G401 (cell line): ENCODE measurements around the gene PASK. TPM values are rescaled to one million over a fixed set of nuclear protein-coding genes. Genes with fewer than 3 reads are reported as not detected.

ENCODE experiments used
- DNase-seq: peaks from one replicate; pipeline ENCODE4 v3.0.0-alpha.2; 2015; ENCODE audit warnings: low spot score
- in situ Hi-C: cut with HindIII; loops from 2 replicates; pipeline ENCODE4 v1.10.0; 2016; ENCODE audit warnings: low sequenced_read_pairs, mixed read lengths
- total RNA-seq: library from RNA; depleted of rRNA; stranded (reverse); fragments of >200 nt; shearing (Covaris generic); gene quantifications from 2 replicates; pipeline ENCODE4 v1.2.3, GENCODE V29; 2014

Gene PASK
- total RNA-seq, 1 experiment from 2014 or later = 20.7 TPM

DNA sequence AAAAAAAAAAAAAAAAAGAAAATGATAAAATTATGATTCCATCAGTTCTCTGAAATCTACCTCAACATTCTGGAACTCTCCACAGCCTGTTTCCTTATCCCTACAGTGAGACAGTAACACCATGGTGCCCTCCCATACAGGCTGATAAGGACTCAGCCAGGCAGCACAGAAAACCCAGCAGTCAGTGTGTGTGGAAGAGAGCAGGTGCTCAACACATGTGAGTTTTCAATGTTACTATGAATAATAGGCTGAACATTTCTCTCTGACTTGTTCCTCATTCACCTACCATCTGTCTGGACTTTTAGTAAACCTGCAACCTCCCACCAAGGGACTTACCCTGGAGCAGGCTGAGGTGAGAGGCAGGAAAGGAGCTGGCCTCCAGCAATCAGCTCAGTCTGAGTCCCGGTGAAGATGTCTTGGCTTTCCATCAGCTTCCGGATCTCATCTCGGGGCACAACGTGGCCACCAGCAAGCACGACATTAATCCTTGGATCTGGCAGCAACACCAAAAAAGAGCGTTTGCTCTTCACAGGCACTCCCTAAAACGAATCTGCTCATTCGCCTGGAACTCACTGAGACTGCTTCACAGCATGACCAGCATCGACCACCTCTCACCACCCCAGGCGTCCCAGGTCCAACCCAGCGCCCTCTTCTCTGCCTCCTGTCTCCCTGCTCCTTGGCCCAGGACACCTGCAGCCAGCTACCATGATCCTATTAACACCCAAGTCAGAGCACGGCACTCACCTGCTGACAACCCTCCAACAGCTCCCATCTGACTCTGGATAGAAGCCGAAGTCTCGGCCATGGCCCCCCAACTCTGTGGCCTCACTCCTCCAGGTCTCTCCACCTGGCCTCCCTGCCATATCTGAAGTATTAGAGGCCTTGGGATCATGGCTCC, 16.5 kb downstream of the PASK start:
- DNase-seq = peak; percentile 28
- in situ Hi-C loops = no loop called here

DNA sequence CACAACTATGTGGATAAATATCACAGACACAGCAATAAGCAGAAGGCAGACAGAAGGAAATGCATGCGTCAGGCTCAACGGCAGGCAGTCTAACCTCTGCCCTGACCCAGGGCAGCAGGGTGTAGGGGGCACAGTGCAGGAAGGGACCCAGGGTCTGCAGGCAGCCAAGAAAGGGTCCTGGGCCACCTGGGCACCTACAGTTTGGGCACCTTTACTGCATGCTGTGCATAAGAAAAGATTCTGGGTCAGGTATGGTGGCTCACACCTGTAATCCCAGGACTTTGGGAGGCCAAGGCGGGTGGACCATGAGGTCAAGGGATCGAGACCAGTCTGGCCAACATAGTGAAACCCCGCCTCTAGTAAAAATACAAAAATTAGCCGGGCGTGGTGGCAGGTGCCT, 17.7 kb downstream of the PASK start:
- no peak for DNase-seq
- in situ Hi-C loops = no loop called here

DNA sequence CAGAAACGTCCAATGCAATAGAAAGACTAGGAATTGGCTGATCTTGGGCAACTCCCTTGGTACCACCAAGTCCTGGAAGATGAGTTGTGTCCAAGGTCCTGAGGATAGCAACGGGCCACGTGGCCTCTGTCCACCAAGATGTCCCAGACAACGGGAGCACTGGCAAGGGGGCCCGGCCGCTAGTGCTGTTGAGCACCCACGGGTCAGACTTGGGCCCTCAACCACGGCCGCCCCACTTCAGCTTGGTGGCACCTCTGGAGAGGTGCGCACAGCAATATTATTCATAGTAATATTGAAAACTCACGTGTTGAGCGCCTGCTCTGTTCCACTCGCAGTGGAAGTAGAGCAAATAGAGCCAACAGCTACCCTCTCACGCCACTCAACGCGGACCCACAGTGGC, 19.0 kb downstream of the PASK start:
- DNase-seq = no peak
- in situ Hi-C loops = no loop called here

DNA sequence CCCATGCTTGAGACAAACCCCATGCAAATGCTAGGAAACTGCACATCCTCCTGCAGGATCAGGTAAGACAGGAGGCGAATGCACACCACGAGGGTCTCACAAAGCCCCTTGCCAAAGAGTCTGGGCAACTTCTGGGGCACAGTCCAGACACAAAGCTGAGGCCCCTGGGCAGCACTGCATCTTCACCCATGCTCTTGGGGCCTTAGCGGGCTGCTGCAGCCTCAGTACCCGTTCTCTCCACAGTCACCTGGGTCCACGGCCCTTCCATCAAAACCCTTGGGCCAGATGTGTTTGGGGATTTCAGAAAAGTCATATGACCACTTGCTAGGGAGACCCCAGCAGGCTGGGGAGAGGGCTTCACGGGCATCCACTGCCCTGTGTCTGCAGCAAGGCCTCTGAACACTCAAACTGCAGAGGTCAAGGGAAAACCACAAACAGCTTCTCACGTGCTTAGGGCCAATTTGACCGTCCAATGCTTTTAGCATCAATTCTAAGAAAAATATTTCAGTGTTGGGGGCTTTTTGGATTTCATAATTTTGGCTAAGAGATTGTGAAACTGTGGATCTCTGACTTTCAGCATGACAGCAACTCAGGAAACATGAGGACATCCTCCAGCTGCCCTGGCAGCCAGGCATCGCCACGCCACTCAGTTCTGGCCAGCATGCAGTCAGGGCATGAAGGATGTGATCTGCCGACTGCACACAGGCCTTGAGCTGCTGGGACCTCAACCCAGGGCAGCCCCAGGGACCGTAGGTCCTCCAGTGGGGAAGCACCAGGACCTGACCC, 20.0 kb downstream of the PASK start:
- no peak for DNase-seq
- in situ Hi-C loops = no loop called here

DNA sequence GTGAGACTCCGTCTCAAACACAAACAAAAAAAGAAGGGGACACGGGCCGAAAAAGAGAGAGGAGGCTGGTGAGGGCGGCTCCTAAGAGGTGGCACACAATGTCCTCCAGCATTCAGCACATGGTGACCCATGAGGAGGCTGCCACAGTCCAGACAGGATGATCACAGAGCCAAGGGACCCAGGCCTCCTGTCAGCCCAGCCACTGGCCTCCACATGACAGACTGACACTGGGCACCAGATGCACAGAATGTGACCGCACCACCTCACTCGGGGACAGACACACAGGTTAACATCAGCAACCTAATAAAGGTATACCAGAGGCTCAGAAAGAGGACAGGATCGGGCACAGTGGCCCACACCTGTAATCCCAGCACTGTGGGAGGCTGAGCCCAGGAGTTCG, 21.0 kb downstream of the PASK start:
- DNase-seq = no peak
- in situ Hi-C loops = no loop called here

DNA sequence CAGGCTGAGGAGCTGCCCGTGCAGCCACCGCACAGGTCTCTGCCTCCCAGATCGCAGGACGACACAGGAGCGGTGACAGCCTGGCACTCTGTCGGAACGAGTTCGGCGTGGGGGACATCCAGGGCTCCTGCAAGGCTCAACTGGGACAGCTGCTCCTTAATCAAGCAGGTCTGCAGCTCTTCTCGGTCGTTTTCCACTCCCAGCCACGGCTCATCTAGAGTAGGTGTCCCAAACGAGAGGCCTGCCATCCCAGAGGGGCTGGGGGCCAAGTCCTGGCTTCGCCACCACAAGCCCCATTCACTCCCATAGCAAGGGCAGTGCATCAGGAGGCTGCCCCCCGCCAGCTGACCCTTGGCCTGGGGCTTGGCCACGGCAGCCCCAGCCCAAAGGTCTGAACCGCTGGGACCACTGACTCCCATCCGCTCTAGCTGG, 22.5 kb downstream of the PASK start:
- in situ Hi-C loops = no loop called here
- no peak for DNase-seq

DNA sequence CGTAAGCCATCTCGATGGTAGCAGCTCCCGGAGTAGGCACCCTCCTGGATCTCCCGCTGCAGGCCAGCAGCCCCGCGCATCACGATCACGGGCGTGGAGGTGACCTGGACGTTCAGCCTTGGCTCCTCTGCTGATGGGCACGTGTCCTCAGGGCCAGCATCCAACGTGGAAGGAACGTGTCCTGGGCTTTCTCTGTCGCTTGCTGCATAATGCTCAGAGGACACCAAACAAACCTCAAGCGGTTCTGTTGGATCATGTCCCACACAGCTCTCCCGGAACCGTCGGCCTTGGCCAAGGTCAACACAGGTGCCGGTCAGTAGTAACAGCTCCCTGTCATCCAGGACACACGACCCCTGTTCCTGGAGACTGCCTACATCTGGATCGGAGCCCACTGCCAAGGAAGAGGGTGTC, 23.1 kb downstream of the PASK start:
- in situ Hi-C loops = no loop called here
- DNase-seq = no peak

DNA sequence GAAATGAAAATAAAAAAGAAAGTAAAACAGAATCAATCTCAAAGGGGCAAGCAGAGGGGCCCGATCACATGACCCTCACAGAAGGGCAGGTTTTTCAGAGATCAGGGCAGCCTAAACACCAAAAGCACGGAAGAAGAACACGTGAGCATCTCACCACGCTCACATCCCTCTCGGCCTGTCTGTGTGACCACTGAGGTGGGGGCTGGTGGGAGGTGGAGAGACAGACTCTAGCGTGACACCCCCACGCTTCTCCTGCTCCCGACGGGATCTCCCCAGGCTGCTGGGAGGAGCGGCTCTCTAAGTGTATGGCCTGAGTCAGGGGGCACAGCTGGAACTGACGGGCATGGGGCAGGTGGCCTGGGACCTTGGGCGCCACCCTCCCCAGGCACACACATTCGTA, 23.6 kb downstream of the PASK start:
- no peak for DNase-seq
- in situ Hi-C loops = no loop called here

DNA sequence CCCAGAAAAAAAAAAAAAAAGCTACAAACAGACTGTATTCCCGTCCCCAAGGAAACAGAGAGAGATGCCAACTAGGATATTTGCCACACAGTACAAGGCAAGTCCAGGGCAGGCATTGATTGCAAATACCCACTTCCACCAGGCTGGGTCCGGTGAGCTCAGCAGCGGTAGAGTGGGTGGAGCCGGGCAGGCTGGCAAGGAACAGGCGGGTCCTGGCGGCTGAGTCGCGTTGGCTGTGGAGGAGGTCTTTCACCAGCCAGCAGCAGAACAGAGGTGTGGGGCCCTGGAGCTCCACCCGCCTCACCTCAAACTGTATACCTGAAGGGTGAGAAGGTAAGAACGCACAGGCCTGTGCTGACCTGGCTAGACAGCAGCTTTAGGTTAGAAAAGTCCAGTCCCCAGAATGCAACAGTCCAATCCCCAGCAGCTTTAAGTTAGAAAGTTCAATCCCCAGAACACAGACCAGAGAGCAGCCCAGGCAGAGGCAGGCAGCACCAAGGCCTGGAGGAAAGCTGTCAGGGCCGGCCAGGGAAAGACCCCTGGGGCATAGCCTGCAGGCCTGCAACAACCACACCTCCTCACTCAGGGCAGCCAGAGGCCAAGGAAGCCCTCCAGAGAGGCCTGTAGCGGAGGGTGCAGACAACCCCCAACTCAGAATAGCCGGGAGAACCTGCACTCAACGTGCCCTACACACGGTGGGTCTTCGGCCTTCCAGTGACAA, 25.3 kb downstream of the PASK start:
- in situ Hi-C loops = no loop called here
- DNase-seq = peak; percentile 2

DNA sequence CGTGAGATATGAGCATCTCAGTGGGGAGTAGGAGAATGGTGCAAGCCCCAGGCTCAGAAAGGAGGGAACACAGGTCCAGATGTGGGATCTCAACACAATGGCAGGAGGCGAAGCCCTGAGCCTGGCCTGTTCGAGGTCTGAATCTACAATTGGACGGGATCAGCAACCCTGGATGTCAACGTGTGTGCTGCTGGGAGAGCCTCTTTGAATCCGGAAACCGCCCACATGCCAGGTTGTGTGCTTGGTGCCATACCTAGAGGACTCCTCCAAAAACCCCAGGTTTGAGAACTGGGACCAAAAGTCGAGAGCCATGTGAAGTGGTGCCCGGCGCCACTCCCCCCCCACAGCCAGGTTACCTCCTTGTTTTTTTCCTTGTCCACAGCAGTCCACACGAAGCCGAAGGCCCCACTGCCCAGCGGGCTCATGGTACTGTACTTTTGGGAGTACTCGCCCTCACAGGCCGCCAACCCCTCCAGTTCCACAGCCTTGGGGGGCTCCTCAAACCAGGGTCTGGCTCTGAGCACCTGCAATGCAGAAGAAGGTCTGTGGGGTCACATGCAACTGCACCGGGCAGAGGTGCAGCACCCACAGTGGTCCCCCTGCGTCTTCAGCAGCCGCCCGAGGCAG, 26.8 kb downstream of the PASK start:
- no peak for DNase-seq
- in situ Hi-C loops = no loop called here

DNA sequence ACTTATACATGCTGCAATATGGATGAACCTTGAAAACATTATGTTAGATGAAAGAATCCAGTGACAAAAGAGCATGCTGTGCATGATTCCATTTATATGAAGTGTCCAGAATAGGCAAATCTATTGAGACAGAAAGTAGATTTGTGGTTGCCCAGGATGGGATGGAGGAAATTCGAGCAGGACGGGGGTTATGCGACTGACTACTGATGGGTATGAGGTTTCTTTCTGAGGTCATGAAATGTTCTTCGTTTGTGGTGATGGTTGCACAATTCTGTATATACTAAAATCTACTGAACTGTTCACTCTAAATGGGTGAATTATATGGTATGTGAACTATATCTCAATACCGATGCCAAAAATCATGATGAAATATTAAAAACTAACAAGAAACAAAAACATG, 28.3 kb downstream of the PASK start:
- in situ Hi-C loops = no loop called here

DNA sequence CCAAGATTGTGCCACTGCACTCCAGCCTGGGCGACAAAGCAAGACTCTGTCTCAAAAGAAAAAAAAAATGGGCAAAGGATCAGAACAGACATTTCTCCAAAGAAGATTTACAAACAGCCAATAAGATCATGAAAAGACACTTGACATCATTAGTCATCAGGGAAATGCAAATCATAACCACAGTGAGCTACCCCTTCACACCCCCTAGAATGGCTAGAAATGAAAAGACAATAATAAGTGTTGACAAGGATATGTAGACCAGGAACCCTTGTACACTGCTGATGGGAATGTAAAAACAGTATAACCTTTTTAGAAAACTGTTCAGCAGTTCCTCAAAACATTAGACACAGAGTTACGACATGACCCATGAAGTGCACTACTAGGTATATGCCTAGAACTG, 28.8 kb downstream of the PASK start:
- in situ Hi-C loops = no loop called here
- DNase-seq = no peak

More for the DNA sequence above, 28.3 kb downstream of the PASK start:
- no peak for DNase-seq

DNA sequence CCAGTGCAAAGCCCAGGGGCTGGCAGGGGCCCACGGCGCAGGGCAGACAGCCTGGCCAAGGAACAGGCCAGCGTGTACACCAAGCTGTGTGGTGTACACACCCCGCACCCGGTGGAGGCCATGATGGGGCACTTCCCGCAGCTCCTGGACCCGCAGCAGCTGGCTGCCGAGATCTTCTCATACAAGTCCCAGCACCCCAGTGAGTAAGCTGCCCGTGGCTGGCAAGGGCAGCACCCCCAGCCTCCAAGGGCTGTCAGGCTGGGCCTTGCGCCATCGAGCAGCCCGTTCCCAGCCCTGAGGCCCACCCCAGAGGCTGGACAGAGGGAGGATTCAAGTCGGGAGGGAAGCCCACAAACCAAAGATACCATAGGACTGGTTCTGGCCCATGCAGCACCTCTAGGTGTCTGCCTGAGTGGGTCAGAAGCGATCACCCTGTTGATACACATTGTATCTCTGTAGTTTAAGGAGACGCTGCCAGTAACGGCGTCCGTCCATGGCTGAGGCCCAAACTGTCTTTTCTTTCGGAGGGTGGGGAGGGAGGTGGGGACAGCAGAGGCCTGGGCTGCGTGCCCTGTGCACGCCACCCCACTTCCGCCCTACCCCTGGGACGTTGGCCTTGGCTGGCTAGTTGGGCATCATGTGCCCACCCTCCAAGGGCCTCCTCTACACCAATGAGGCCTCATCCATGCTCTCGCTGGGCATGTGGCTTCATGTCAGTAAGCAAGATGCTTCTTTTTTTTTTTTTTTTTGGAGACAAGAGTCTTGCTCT, 30.4 kb downstream of the PASK start:
- in situ Hi-C loops = no loop called here
- DNase-seq = no peak

DNA sequence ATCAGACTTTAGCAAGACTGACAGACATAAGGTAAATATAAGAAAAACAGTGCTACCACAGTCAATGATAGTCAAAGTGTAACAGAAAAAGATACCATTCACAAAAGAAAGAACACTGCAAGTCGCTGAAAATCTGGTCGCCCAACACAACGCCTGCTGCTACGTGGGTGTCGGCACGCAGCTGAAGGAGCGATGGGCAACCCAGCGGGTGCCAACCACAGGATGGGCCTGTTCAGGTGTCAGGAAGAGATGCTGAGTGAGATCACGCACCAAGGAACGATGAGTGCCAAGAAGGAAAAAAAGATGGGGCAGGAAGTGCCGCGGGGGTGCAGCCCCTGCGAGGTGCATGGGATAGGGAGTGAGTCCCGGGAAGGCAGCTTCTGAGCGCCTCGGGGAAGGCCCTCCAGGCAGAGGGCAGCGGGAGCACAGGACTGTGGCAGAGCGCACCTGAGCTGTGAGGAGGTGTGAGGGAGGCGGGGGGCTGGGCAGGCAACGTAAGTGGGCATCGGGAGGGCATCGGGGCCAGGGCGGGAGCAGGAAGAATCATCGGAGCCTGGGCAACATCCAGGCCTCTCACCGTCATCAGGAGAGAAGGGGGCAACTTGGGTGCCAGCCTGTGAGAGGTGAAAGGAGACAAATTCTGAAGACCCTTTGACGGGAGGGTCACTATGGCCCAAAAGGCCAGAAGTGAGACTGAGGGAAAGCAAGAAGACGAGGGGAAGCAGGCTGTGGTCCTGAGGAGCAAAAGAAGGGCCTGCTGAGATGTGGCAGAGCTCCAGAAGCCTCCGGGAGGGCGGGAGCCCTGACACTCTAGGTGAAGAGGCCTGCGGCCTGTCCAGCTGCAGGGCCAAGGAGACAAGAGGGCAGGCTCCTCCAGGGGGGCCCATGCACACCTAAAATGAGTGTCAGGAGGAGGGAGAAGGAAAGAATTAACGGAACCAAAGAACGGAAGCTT, 32.4 kb downstream of the PASK start:
- DNase-seq = no peak
- in situ Hi-C loops = no loop called here

DNA sequence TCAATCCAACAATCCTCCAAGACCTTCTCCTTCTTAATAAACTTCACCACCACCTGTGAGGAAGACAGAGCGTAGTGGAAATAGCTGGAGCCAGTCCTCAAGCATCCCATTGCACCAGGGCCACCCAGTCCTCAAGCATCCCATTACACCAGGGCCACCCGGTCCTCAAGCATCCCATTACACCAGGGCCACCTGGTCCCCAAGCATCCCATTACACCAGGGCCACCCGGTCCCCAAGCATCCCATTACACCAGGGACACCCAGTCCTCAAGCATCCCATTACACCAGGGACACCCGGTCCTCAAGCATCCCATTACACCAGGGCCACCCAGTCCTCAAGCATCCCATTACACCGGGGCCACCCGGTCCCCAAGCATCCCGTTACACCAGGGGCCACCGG, 33.9 kb downstream of the PASK start:
- in situ Hi-C loops = no loop called here
- no peak for DNase-seq

DNA sequence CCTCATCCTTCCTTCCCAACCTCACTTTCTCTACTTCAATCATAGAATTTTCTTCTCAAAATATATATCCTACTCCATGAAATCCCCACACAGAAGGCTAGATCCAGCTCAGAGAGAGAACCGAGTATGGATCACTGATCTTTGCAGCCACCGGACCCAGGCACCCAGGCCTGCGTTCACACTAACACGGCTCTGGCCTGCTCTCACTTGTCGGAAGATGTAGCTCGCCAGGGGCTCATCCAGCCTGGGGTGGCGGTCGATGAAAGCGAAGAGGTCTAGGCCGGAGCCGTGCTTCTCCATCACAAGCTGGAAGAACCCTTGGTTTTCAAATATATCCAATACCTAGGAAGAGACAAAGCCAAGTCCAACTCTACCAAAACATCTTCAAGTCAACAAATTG, 34.4 kb downstream of the PASK start:
- DNase-seq = no peak
- in situ Hi-C loops = no loop called here

DNA sequence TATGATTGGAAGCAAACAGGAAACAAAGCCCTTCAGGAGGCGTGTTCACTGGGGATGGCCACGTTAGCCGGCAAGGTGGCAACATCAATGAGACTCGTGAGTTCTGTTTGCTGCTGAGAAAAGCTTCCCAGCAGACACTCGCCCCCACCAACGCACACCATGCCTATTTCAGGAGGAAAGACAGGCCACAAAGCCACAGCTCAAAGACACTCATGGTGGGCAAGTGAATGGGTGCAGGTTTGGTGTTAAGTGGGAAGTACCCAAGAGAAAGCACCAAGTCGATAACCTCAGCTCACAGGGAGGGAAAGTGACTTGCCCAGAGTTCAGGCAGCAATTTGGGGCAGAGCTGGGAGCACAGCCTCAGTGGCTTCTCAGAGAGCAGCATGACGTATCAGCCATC, 36.7 kb downstream of the PASK start:
- in situ Hi-C loops = no loop called here
- no peak for DNase-seq

DNA sequence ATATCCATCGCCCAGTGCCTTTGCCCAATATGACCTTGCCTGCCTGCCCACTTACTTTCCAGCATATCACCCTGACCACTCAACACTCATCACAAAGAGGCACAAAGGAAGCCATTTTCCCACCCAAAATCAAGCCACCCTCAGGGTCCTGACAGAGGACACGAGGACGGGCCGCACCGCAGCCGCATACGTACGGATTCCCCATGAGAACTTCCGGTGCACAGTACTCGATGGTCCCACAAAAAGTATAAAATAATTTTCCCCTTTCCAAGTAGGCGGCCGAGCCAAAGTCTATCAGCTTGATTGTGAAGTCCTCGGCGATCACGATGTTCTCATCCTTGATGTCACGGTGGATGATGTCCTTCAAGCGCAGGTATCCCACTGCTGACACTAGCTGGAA, 37.2 kb downstream of the PASK start:
- in situ Hi-C loops = no loop called here
- no peak for DNase-seq
